ENCODE measurements around the gene SUCLA2. TPM values are rescaled to one million over a fixed set of nuclear protein-coding genes. Genes with fewer than 3 reads are reported as not detected.

SUCLA2 gene
- total RNA-seq, 4 donors from 2014 or later = 45.4 to 68.5 (median 57.2) TPM

GRCh38 chr13:48028066-48028465 lies 27.0 kb upstream of the SUCLA2 start:
- Histone ChIP-seq H3K36me3 (no peaks in the 10 kb centered on the region), H3K4me1 (no peaks in the 10 kb centered on the region), H3K27ac (no peak overlapping the region), H3K4me3 (no peak overlapping the region), H3K9me3 (no peaks in the 10 kb centered on the region), H3K27me3 (no peaks in the 10 kb centered on the region)
- TF ChIP-seq POLR2A (IDR thresholded peaks at IDR 0.05) (no peak), CTCF (IDR thresholded peaks at IDR 0.05) (no peak)
- DNase-seq = no peak

GRCh38 chr13:48019796-48020195 lies 18.7 kb upstream of the SUCLA2 start:
- DNase-seq = no peak

GRCh38 chr13:48018637-48019036 lies 17.6 kb upstream of the SUCLA2 start:
- Histone ChIP-seq H3K27me3 (no peaks in the 10 kb centered on the region), H3K4me1 (no peaks in the 10 kb centered on the region), H3K4me3 (no peak overlapping the region), H3K27ac (no peak overlapping the region), H3K36me3 (no peaks in the 10 kb centered on the region), H3K9me3 (no peaks in the 10 kb centered on the region)
- no peak for DNase-seq
- TF ChIP-seq POLR2A (IDR thresholded peaks at IDR 0.05) = no peak
- TF ChIP-seq CTCF (IDR thresholded peaks at IDR 0.05) = no peak

More at GRCh38 chr13:48019796-48020195, 18.7 kb upstream of the SUCLA2 start:
- no peaks in the 10 kb centered on the region for H3K9me3 ChIP-seq
- no peaks in the 10 kb centered on the region for H3K36me3 ChIP-seq
- H3K4me3 ChIP-seq = no peak overlapping the region
- H3K27me3 ChIP-seq = no peaks in the 10 kb centered on the region
- no peak for TF ChIP-seq POLR2A (IDR thresholded peaks at IDR 0.05)
- no peak for TF ChIP-seq CTCF (IDR thresholded peaks at IDR 0.05)
- no peak overlapping the region for H3K27ac ChIP-seq
- no peaks in the 10 kb centered on the region for H3K4me1 ChIP-seq

GRCh38 chr13:48014359-48014758 lies 13.3 kb upstream of the SUCLA2 start:
- no peaks in the 10 kb centered on the region for H3K27me3 ChIP-seq
- no peaks in the 10 kb centered on the region for H3K4me1 ChIP-seq
- no peaks in the 10 kb centered on the region for H3K36me3 ChIP-seq
- TF ChIP-seq CTCF (IDR thresholded peaks at IDR 0.05) (no peak), POLR2A (IDR thresholded peaks at IDR 0.05) (no peak)
- no peak overlapping the region for H3K4me3 ChIP-seq
- no peak for DNase-seq
- no peaks in the 10 kb centered on the region for H3K9me3 ChIP-seq
- H3K27ac ChIP-seq = no peak overlapping the region

- TF ChIP-seq CTCF (IDR thresholded peaks at IDR 0.05) (no peak), POLR2A (IDR thresholded peaks at IDR 0.05) (no peak)
- DNase-seq = no peak
- Histone ChIP-seq H3K4me1 (no peaks in the 10 kb centered on the region), H3K27ac (no peak overlapping the region), H3K27me3 (no peaks in the 10 kb centered on the region), H3K4me3 (no peak overlapping the region), H3K36me3 (no peaks in the 10 kb centered on the region), H3K9me3 (no peaks in the 10 kb centered on the region)
Observed at GRCh38 chr13:48012668-48013067, 11.6 kb upstream of the SUCLA2 start.

- Histone ChIP-seq H3K27ac (no peak overlapping the region), H3K9me3 (no peaks in the 10 kb centered on the region), H3K27me3 (no peaks in the 10 kb centered on the region), H3K4me1 (no peaks in the 10 kb centered on the region), H3K4me3 (no peak overlapping the region), H3K36me3 (no peaks in the 10 kb centered on the region)
- TF ChIP-seq POLR2A (IDR thresholded peaks at IDR 0.05) (no peak), CTCF (IDR thresholded peaks at IDR 0.05) (no peak)
- no peak for DNase-seq
Observed at GRCh38 chr13:48010698-48011097, 9.6 kb upstream of the SUCLA2 start.

All from Peyer's patch (tissue), 4 donors.